GM21737 (cell line): Measurements from ENCODE around the gene CDIP1.
A peak's percentile ranks its signal among the peaks of the same experiment; 100 is the strongest.

Experiments
- ATAC-seq: cut with Tn5 transposase; IDR thresholded peaks from one replicate; pipeline ENCODE4 v1.9.1; 2021; ENCODE audit warnings: mild to moderate bottlenecking, moderate library complexity; ENCODE audit not compliant: unreplicated experiment

The CDIP1 gene

GRCh38 chr16:4494746-4495490 is 43.7 kb downstream of the CDIP1 start:
- ATAC-seq: no peak

GRCh38 chr16:4491898-4492297 is 46.7 kb downstream of the CDIP1 start:
- ATAC-seq: no peak

GRCh38 chr16:4489030-4489429 is 49.5 kb downstream of the CDIP1 start:
- ATAC-seq: no peak

- no peak for ATAC-seq
Observed at GRCh38 chr16:4488499-4488967, 50.0 kb downstream of the CDIP1 start.

GRCh38 chr16:4487955-4488498 is 50.5 kb downstream of the CDIP1 start:
- ATAC-seq: no peak

DNA sequence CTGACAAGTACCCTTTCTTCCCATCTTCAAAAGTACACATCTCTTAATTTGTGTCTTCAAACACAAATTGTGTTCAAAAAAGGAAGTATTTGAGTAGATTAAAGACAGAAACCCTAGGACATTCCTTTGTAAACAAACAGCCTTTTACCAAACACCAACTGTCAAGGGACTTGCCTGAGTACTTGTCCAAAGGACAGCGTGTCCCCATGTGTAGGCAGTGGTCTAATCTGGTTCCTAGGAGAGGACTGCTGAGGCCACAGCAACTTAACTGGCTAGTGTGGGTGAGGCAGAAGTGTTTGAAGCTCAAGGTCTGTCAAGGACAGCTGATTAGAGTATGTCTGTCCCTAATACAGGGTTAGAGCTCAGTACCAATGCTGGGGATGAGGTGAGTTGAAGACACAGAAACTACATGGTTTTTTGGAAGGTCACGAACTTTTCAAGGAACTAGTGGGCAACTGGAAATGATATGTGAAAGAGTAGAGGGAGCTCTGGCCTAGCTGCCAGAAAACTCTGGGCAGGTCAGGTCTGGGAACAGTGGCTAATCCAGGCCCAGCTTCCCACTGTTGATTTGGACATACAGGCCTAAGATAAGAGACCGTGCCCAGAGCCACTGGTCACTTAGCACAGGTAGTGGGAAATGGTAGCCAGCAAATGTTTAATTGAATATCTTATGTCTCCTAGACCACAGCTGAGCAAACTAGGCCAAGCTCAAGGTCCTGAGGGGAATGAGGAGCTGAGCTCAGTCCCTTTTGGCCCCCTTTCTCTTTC is 52.3 kb downstream of the CDIP1 start:
- no peak for ATAC-seq

GRCh38 chr16:4481963-4482362 is 56.6 kb downstream of the CDIP1 start:
- no peak for ATAC-seq

GRCh38 chr16:4481526-4481925 is 57.0 kb downstream of the CDIP1 start:
- no peak for ATAC-seq

DNA sequence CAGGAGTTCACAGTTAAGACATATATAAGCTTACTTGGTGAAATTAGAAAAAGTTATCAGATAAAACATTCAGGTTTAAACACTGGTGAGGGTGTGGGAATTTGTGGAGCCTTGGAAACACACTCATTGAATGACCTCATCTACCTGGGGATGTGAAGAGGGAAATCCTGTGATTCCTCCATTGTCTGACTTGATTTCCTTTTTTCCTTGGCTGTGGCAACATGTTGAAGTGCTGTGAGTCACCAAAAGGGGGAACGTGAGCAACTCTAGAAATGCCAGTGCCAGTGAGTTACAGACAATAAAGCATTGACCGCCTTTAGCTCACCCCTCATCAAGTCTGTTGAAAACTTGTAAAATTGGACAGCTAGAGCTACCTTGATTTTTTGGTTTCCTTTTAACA is 60.6 kb downstream of the CDIP1 start:
- ATAC-seq: no peak

- peak; percentile 84 for ATAC-seq
Observed at GRCh38 chr16:4475880-4476788, 62.4 kb downstream of the CDIP1 start, which contains the start of gene HMOX2. HMOX2 (plus strand) TSS chr16:4476398; CDS start chr16:4505525, 29,127 bp downstream.

DNA sequence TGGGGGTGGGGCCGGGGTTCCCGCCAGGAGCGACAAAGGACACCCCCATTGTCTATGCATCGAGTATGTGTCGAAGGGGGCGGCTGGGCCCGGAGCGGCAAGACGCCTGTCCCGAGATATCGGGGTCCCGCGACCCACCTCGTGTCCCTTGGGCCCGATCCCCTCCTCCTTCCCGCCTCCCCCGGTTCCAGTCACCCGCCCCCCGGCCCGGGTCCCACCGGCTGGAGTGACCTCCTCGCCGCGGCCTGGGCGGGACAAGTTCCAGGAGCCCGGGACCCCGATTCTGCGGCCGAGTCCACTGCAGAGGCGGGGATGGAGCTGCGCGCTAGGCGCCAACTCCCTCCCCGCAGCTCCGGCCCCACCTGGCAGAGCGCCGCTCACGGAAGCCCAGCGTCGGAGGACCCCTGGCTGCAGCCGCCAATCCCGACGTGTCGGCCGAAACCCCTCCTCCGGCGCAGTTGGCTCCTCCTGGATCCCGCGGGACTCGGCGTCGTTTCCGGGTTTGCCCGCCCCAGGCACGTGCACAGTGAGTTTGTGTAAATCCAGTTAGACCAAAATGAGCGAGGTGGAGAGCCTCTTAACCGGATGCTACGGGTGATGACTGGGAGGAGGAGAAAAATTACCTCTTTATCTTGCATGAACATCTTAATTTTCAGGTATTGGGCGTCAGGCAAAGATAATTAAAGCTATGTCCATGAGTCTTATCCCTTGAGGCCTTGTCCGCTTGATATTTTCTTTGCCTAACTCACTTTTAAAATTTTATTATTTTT is 64.2 kb downstream of the CDIP1 start, which contains the start of gene NMRAL1:
Gene NMRAL1 (minus strand): TSS at position 434 of the 770 bp plus-strand sequence. CDS start 493 bp downstream, outside the sequence.
- peak; percentile 51 for ATAC-seq

- no peak for ATAC-seq
Observed at GRCh38 chr16:4472880-4473279, 65.7 kb downstream of the CDIP1 start.

DNA sequence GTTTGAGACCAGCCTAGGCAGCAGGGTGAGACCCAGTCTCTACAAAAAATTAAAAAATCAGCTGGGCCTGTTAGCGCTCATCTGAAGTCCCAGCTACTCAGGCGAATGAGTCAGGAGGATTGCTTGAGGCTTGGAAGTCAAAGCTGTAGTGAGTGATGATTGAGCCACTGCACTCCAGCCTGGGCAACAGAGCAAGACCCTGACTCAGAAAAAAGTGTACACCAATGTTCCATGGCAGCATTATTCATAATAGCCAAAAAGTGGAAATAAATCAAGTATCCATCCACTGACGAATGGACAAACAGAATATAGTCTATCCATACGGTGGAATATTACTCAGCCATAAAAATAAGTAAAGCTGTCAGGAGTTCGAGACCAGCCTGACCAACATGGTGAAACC is 66.7 kb downstream of the CDIP1 start:
- no peak for ATAC-seq

DNA sequence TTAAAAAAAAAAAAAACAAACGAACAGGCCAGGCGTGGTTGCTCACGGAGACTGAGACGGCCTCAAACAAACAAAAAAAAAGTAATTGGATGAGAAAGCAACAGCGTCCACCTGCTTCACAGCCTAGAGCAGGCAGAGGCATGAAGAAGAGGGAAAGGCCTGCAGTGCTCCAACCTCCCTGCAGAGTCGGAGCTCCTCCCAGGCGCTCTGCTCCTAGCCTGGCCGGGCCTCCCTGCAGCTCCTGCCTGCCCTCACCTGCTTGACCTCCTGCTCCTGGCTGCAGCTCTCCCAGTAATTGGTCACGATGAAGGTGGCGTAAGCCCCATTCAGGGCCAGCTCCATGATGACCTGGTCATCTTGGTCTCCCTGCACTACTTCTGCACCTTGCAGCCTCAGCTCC is 69.6 kb downstream of the CDIP1 start:
- ATAC-seq: no peak

DNA sequence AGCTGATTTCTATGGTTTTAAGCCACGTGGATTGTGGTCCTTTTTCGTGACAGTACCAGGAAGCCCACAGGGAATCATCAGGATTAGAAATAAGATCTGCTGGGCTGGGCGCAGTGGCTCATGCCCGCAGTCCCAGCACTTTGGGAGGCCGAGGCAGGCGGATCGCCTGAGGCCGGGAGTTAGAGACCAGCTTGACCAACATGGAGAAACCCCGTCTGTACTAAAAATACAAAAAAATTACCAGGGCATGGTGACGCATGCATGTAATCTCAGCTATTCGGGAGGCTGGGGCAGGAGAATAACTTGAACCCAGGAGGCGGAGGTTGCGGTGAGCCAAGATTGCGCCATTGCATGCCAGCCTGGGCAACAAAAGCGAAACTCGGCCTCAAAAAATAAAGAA is 70.7 kb downstream of the CDIP1 start:
- no peak for ATAC-seq

DNA sequence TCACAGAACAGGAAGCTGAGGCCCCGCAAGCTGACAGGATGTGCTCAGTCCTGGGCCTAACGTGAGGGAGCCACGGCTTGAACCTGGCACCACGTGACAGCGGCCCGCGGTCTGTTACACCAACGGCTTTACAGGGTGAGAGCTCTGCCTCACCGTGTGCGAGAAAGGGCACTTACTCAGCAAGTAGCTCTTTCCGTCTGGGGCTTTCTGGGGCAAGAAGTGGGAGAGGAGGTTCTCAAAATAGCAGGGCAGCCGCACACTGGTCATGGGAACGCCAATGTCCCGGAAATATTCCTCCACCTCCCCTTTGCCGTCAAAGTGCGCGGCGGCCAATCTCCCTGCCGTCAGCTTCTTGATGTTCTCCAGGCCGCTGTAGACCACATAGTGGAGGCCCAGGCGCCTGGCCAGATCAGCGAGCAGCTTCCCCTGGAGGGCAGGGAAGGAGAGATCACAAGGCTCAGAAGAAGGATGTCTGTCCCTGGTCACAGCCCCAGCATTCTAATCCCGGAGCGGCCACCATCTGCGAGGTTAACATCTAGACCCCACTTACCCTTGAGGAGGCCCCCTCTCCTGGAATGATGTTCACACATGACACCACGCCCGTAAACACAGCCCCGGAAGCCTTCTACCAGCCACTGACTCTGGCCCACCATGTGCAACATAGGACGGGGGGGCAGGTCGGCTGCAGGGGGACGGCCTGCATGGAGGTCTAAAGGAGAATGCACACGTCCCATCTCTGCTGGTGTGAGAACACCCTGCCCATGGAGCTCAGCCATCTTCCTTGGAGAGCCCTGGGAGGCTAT is 72.4 kb downstream of the CDIP1 start:
- no peak for ATAC-seq

DNA sequence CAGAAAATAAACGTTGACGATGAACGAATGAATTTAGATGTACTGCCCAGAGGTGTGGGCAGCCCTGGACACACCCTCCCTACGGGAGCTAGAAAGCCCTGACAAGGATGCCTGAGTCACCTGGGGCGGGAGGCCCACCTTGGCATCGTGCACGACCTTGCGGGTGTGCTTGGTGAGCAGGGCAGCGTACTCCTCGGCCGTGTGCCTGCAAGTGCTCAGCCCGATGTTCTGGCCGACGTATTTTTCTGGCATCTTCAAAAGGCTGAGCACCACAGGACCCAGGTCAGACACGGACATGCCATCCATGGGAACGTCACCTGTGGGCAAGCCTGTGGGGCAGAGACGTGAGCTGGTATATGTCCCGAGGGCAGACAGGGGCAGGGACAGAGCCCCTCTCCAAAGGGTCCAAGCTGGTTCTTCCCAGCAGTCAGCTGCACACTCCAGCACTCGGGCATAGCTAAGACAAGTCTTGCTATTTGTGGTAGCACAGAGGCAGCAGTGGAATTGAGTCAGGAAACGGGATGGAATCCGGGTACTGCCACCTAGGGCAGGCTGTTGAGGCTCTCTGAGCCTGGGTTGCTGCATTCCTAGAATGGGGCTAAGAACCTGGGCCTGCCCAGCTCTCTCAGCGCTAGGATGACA is 74.9 kb downstream of the CDIP1 start:
- no peak for ATAC-seq

GRCh38 chr16:4461250-4462085 is 77.1 kb downstream of the CDIP1 start:
- no peak for ATAC-seq
